ENCODE results near the gene TEAD3. TPM values are rescaled to one million over a fixed set of nuclear protein-coding genes. Genes with fewer than 3 reads are reported as not detected.

The TEAD3 gene
- total RNA-seq, 1 donor: 23.7 TPM

DNA sequence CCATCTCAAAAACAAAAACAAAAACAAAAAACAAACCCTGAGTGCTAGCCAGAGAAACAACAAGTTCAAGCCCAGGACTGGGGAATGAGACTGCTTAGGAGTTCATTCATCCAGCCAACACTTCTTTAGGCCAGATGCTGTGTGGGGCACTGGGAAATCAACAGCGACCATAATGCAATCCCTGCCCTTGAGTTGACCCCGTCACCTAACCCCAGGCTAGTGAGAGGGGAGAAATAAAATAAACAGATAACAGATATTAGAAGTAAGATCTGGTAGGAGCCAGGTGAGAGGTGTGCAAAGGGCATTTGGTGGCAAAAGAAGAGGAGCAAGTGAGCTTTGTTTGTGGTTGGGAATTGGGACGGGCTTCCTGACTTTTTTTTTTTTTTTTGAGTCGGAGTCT lies 33.6 kb downstream of the TEAD3 start:
- H3K4me3 ChIP-seq (ENCODE audit: low read depth, low read length): no peak overlapping the region
- DNase-seq (ENCODE audit: low read depth): no peak
- no peak for TF ChIP-seq CTCF (IDR thresholded peaks at IDR 0.05; ENCODE audit: insufficient read depth, low read depth, low read length)

GRCh38 chr6:35461270-35461669 lies 35.6 kb downstream of the TEAD3 start:
- no peak overlapping the region for H3K4me3 ChIP-seq (ENCODE audit: low read depth, low read length)
- no peak for TF ChIP-seq CTCF (IDR thresholded peaks at IDR 0.05; ENCODE audit: insufficient read depth, low read depth, low read length)
- no peak for DNase-seq (ENCODE audit: low read depth)

- no peak for TF ChIP-seq CTCF (IDR thresholded peaks at IDR 0.05; ENCODE audit: insufficient read depth, low read depth, low read length)
- no peak for DNase-seq (ENCODE audit: low read depth)
- no peak overlapping the region for H3K4me3 ChIP-seq (ENCODE audit: low read depth, low read length)
Measured at GRCh38 chr6:35457907-35458306, 39.0 kb downstream of the TEAD3 start.

DNA sequence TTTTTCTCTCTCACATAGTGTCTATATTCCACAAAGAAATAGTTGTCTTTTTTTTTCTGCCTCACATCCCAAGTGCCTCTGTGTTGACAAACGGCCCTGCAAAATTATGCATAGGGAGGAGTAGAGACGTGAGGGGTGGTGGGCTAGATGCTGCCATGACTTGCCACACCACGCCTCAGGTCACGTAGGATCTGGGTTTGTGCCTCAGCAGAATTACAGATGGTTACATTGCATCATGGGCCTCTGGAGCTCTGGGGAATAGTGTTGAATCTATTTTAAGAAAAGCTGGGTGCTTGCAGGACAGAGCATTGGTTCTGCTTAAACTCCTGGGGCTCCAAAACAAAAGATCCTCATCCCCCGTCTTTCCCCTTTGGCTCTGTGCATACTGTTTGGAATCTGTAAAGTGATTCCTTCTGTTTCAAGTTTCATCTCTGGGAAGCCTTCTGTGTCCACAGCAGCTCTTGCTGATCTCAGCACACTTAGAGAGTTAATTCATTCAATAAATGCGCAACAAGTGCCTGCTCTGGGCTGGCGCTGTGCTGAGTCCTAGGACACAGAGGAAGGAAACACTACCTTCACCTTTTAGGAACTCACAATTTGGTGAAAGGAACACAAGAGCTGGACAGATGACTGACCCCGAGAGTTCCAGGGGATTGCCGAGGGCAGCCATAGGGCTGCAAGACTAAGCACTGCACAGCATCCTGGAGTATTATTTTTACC lies 42.3 kb downstream of the TEAD3 start:
- H3K4me3 ChIP-seq (ENCODE audit: low read depth, low read length): no peak overlapping the region
- DNase-seq (ENCODE audit: low read depth): peak; percentile 33
- TF ChIP-seq CTCF (IDR thresholded peaks at IDR 0.05; ENCODE audit: insufficient read depth, low read depth, low read length): no peak

DNA sequence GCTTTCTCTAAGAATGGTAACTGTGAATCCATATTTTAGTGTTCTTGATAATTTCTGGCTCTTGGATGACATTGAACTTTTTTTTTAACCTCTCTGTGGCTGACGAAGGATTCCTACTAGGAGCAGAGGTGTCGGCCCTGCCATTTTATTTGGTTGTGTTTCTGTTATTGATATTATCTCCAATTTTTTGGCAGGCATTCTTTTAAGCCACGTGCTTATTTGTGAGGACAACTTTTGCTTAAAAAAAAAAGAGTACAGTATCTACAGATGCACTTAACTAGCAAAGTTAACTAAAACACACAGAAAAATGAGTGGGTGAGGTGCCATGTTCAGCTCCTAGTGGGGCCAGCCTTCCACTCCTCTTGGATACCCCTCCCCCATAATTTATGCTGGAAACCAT lies 43.6 kb downstream of the TEAD3 start:
- peak overlapping the region; percentile 69 for H3K4me3 ChIP-seq (ENCODE audit: low read depth, low read length)
- TF ChIP-seq CTCF (IDR thresholded peaks at IDR 0.05; ENCODE audit: insufficient read depth, low read depth, low read length): no peak
- DNase-seq (ENCODE audit: low read depth): peak; percentile 10

DNA sequence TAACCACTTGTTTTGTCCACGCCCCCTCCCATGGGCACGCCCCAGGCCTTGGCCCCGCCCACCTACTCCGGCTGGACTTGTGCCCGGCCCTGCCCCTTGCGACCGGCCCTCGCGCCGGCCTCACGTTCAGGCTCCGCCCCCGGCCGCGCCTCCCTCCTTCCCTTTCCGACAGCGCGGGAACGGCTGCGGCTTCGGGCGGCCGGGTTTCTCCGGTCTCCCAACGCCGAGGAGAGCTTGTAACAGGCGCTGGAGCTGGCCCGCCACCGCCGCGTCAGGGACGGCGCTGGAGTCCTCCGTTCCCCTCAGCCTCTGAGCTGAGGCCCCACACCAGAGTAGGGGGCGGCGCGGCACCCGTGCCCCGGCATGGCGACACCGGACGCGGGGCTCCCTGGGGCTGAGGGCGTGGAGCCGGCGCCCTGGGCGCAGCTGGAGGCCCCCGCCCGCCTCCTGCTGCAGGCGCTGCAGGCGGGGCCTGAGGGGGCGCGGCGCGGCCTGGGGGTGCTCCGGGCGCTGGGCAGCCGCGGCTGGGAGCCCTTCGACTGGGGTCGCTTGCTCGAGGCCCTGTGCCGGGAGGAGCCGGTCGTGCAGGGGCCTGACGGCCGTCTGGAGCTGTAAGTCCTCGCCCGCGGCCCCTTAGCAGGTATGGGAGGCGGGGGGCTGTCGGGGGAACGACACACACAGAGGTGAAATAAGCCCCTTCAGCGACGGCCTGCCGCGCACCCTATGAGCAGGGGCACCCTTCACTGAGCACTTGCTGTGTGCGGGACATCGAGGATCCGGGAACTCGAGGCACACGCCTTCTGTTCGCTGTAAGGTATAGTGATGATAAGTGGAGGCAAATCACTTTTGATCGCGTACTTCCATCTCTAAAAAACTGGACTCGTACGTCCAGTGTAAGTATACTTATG lies 44.4 kb downstream of the TEAD3 start, which contains the start of gene FANCE:
Gene FANCE, plus strand, starts transcription at position 156 of the 908 bp plus-strand sequence. Its CDS starts 208 bp downstream, at position 364.
- no peak for TF ChIP-seq CTCF (IDR thresholded peaks at IDR 0.05; ENCODE audit: insufficient read depth, low read depth, low read length)
- H3K4me3 ChIP-seq (ENCODE audit: low read depth, low read length): peak within 1 kb of the TSS; percentile 69
- DNase-seq (ENCODE audit: low read depth): peak; percentile 92
